ENCODE data around the gene TEX2. TPM values are rescaled to one million over a fixed set of nuclear protein-coding genes. Genes with fewer than 3 reads are reported as not detected.

TEX2 gene
- total RNA-seq, 6 experiments from 2014 or later = 29.1 to 46.6 (median 33.7) TPM

DNA sequence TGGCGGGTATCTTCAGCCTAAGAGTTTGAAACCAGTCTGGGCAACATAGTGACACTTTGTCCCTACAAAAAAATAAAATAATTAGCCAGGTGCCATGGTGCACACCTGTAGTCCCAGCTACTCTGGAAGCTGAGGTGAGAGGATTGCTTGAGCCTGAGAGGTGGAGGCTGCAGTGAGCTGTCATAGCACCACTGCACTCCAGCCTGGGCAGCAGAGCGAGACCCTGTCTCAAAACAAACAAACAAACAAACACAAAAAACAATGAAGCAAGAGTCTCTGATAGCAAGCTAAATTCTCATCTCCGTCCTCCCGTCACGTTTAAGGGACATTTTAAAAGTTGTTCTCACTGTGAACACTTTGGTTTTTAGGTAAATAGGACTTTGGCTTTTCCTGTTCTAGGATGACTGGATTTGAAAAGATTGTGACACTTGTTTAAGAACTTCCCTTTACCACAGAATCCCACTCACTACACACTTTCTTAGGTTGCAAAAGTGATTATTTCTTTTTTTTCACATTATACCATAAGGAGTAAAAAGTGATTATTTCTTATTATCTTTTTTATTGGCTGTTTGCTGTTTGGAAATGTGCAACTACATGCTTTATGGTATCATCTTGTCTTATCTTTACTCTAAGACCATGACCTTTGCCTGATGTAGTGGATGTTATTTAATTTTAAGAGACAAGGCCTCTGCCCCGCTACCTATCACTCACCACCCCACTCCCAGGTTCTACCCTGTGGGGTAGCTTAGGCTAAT is 128.7 kb downstream of the TEX2 start:
- H3K4me1 ChIP-seq = peaks cover 0 to 22% (median 0%) of the 10 kb centered on the region in 4 donors
- 42% methylated on average over 6 of the region's 6 CpGs for WGBS (ENCODE audit: insufficient coverage, low coverage, low lambda C conversion rate, missing lambda C conversion rate)

DNA sequence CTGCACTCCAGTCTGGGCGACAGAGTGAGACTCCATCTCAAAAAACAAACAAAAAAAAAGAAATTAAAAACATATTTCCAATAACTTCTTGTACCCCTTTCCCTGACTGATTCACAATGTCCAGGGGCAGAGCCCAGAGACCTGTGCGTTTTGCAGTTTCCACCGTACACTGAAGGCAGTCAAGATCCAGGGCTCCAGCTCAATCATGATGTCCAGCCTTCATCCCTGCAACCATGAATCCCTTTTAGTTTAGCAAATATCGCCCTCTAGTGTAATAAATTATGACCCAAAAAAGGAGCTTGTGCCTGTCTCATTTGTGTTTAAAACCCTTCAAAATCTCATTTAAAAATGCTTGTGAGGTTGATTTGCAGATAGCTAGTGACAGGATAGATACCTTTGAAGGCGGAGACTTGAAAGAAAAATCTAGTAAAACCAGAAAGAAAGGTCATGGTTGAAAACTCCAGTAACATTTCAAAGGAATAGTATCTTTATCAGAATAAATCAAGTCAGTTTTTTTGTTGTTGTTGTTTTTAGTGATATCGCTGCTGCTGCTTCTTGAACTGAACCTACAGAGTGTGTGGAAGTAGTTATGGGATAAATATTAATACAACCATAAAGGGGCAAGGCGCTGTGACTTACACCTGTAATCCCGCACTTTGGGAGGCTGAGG is 129.4 kb downstream of the TEX2 start:
- no peaks in the 10 kb centered on the region for H3K36me3 ChIP-seq
- peaks cover 0 to 22% (median 0%) of the 10 kb centered on the region in 4 donors for H3K4me1 ChIP-seq
- TF ChIP-seq, protein P1, sequence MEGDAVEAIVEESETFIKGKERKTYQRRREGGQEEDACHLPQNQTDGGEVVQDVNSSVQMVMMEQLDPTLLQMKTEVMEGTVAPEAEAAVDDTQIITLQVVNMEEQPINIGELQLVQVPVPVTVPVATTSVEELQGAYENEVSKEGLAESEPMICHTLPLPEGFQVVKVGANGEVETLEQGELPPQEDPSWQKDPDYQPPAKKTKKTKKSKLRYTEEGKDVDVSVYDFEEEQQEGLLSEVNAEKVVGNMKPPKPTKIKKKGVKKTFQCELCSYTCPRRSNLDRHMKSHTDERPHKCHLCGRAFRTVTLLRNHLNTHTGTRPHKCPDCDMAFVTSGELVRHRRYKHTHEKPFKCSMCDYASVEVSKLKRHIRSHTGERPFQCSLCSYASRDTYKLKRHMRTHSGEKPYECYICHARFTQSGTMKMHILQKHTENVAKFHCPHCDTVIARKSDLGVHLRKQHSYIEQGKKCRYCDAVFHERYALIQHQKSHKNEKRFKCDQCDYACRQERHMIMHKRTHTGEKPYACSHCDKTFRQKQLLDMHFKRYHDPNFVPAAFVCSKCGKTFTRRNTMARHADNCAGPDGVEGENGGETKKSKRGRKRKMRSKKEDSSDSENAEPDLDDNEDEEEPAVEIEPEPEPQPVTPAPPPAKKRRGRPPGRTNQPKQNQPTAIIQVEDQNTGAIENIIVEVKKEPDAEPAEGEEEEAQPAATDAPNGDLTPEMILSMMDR (IDR thresholded peaks at IDR 0.05) = peak; percentile 64 to 81 (median 72)
- TF ChIP-seq POLR2A (IDR thresholded peaks at IDR 0.05) = no peak
- H3K9me3 ChIP-seq = no peaks in the 10 kb centered on the region
- peak overlapping the region; percentile 31 to 64 (median 59) for H3K27ac ChIP-seq
- intact Hi-C loops (cut with DNase I) = loop anchor here (5.0 to 10.0 kb wide), 3 partner anchors 99 to 219 kb away; partner anchors contain the start of genes CSHL1 (in 1 of the 2) and GH1 (in 1 of the 2)
- no peaks in the 10 kb centered on the region for H3K27me3 ChIP-seq
- no peak for DNase-seq
- ATAC-seq = peak; percentile 7 to 24 (median 13)
- 34% methylated on average over 8 of the region's 8 CpGs for WGBS (ENCODE audit: insufficient coverage, low coverage, low lambda C conversion rate, missing lambda C conversion rate)
- no peak overlapping the region for H3K4me3 ChIP-seq

More for the DNA sequence above, 128.7 kb downstream of the TEX2 start:
- no peaks in the 10 kb centered on the region for H3K36me3 ChIP-seq
- intact Hi-C loops (cut with DNase I) = loop anchor here (5.0 to 10.0 kb wide), 3 partner anchors 100 to 220 kb away; partner anchors contain the start of genes CSHL1 (in 1 of the 2) and GH1 (in 1 of the 2)
- H3K4me3 ChIP-seq = no peak overlapping the region
- no peak for TF ChIP-seq POLR2A (IDR thresholded peaks at IDR 0.05)
- TF ChIP-seq, protein P1 (IDR thresholded peaks at IDR 0.05) = no peak
- H3K27ac ChIP-seq = peak overlapping the region; percentile 31 to 64 (median 59)
- no peaks in the 10 kb centered on the region for H3K9me3 ChIP-seq
- no peaks in the 10 kb centered on the region for H3K27me3 ChIP-seq
- DNase-seq = no peak
- peak in 2 of 4 donors; percentile 2 to 17 for ATAC-seq

DNA sequence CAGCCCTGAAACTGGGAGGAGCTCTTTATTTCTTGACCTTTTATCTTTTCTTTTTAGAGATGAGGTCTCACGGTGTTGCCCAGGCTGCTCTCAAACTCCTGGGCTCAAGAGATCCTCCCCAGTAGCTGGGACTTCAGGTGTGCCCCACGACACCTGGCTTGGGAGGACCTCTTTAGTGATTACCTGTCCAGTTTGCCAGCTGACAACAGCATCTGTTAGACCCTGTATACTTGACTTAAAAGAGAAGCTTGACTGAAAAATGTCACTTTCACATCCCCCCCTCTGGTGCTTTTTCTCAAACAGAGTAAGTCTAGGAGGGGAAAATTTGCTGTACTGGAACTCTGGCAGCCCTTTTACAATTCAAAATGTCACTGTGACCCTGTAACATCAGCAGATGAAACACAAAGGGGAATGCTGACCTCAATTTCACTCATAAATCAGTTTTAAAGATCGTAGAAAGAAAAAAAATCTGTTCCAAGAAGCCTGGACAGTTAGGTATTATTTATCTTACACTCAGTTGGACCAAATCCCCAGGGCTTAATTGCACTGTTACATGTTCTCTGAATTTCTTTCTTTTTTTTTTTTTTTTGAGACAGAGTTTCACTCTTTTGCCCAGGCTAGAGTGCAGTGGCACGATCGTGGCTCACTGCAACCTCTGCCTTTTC is 131.3 kb downstream of the TEX2 start:
- WGBS (ENCODE audit: insufficient coverage, low coverage, low lambda C conversion rate, missing lambda C conversion rate) = 78% methylated on average over 5 of the region's 5 CpGs
- Histone ChIP-seq H3K36me3 (no peaks in the 10 kb centered on the region), H3K27ac (no peak overlapping the region), H3K27me3 (no peaks in the 10 kb centered on the region), H3K9me3 (no peaks in the 10 kb centered on the region), H3K4me3 (no peak overlapping the region), H3K4me1 (peaks cover 0 to 32% (median 3%) of the 10 kb centered on the region in 4 donors)
- intact Hi-C loops (cut with DNase I) = loop anchor here (5.0 to 10.0 kb wide), 3 partner anchors 97 to 217 kb away; partner anchors contain the start of genes CSHL1 (in 1 of the 2) and GH1 (in 1 of the 2)
- ATAC-seq (no peak), DNase-seq (no peak)
- no peak for TF ChIP-seq POLR2A (IDR thresholded peaks at IDR 0.05)
- TF ChIP-seq, protein P1 (IDR thresholded peaks at IDR 0.05) = no peak

DNA sequence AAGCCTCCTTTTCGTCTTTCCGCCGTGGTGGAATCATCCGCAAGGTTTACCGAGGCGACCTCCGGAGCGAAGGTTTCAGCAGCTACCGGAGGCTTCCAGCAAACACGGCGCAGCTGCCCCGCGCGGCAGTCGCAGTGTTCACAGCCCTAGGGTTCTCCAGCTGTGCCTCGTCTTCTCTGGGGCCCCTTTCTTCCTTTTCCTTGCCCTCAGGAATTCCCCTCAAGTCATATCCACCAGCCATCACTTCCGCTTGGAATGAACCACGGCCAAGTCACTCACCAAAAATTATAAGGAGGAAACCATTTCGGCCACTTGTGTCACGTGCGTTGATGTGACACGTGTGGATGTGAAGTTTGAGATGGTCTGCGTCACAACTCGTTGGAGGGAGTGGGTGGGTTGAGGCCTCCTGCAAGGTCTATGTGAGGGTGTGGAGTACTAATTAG is 132.5 kb downstream of the TEX2 start:
- H3K27me3 ChIP-seq = no peaks in the 10 kb centered on the region
- H3K4me3 ChIP-seq = peak overlapping the region; percentile 32 to 56 (median 36)
- no peaks in the 10 kb centered on the region for H3K36me3 ChIP-seq
- ATAC-seq (peak in 1 of 4 donors; percentile 0), DNase-seq (peak in 1 of 3 donors; percentile 37)
- intact Hi-C loops (cut with DNase I) = loop anchor here (5.0 to 10.0 kb wide), 3 partner anchors 96 to 216 kb away; partner anchors contain the start of genes CSHL1 (in 1 of the 2) and GH1 (in 1 of the 2)
- TF ChIP-seq, protein P1 (IDR thresholded peaks at IDR 0.05) = no peak
- TF ChIP-seq POLR2A (IDR thresholded peaks at IDR 0.05) = no peak
- H3K9me3 ChIP-seq = no peaks in the 10 kb centered on the region
- peak overlapping the region; percentile 54 to 84 (median 80) for H3K27ac ChIP-seq
- 35% methylated on average over 13 of the region's 24 CpGs for WGBS (ENCODE audit: insufficient coverage, low coverage, low lambda C conversion rate, missing lambda C conversion rate)
- H3K4me1 ChIP-seq = peaks cover 0 to 43% (median 6%) of the 10 kb centered on the region in 4 donors
